ENCODE measurements around the gene MMP15.

DNA sequence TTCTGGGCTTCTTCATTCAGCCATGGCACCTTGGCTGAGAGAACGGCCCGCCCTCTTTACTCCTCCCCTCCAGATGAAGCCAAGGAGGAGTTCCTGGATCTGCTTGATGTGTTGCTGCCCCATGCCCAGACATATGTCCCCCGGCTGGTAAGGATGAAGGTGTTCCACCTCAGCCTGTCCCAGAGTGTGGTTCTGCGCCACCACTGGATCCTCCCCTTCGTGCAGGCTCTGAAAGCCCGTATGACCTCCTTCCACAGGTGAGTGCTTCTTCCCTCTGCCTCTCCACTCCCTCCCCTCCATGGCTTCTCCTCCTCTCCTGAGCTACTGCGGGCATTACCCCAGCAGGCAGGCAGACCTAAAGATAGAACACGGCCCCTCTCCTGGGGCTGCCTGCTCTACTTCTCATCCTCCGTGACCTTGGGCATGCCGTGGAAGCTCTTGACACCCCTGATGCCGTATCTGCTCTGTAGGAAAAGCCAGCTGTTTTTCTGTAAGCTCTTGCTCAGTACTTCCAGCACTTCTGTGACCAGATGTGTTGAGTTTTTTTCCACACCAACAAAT lies 15.6 kb upstream of the MMP15 start:
- TF ChIP-seq POLR2A (IDR thresholded peaks at IDR 0.05) (no peak), POLR2AphosphoS5 (IDR thresholded peaks at IDR 0.05) (no peak), EP300 (IDR thresholded peaks at IDR 0.05) (no peak)
- TF ChIP-seq, protein P1, sequence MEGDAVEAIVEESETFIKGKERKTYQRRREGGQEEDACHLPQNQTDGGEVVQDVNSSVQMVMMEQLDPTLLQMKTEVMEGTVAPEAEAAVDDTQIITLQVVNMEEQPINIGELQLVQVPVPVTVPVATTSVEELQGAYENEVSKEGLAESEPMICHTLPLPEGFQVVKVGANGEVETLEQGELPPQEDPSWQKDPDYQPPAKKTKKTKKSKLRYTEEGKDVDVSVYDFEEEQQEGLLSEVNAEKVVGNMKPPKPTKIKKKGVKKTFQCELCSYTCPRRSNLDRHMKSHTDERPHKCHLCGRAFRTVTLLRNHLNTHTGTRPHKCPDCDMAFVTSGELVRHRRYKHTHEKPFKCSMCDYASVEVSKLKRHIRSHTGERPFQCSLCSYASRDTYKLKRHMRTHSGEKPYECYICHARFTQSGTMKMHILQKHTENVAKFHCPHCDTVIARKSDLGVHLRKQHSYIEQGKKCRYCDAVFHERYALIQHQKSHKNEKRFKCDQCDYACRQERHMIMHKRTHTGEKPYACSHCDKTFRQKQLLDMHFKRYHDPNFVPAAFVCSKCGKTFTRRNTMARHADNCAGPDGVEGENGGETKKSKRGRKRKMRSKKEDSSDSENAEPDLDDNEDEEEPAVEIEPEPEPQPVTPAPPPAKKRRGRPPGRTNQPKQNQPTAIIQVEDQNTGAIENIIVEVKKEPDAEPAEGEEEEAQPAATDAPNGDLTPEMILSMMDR (IDR thresholded peaks at IDR 0.05): no peak

All from stomach (tissue), 4 donors.